Endothelial cell of umbilical vein (primary cell): ENCODE measurements around the gene PAX9.
A peak's percentile ranks its signal among the peaks of the same experiment; 100 is the strongest.

Experiments
- EZH2 ChIP-seq: IDR thresholded peaks from 2 replicates; pipeline ENCODE4 v1.6.1; 2012; ENCODE audit warnings: borderline replicate concordance, low read depth, mild to moderate bottlenecking, moderate library complexity, low read length, inconsistent platforms; ENCODE audit not compliant: severe bottlenecking
- MAX ChIP-seq: IDR thresholded peaks from 2 replicates; pipeline ENCODE4 v1.6.1; 2011; ENCODE audit not compliant: insufficient read depth, insufficient read length
- MYC ChIP-seq: IDR thresholded peaks from one replicate; pipeline ENCODE4 v1.6.1; 2011; ENCODE audit warnings: mild to moderate bottlenecking, low read depth, low read length
- TF ChIP-seq, protein P1 (sequence below), 2 donors: IDR thresholded peaks; 1 replicate in 1 of 2; 2 replicates in 1 of 2; pipeline ENCODE4 v1.5.1; 2011; ENCODE audit warnings: low read length in 2 of 2, mild to moderate bottlenecking in 2 of 2, moderate library complexity in 2 of 2, control low read depth in 1 of 2, inconsistent platforms in 1 of 2, low read depth in 1 of 2; ENCODE audit not compliant: insufficient read depth in 1 of 2; ENCODE audit errors: extremely low read depth in 1 of 2

GRCh38 chr14:36658123-36659009, 3.3 kb upstream of the PAX9 start:
- TF ChIP-seq, protein P1, sequence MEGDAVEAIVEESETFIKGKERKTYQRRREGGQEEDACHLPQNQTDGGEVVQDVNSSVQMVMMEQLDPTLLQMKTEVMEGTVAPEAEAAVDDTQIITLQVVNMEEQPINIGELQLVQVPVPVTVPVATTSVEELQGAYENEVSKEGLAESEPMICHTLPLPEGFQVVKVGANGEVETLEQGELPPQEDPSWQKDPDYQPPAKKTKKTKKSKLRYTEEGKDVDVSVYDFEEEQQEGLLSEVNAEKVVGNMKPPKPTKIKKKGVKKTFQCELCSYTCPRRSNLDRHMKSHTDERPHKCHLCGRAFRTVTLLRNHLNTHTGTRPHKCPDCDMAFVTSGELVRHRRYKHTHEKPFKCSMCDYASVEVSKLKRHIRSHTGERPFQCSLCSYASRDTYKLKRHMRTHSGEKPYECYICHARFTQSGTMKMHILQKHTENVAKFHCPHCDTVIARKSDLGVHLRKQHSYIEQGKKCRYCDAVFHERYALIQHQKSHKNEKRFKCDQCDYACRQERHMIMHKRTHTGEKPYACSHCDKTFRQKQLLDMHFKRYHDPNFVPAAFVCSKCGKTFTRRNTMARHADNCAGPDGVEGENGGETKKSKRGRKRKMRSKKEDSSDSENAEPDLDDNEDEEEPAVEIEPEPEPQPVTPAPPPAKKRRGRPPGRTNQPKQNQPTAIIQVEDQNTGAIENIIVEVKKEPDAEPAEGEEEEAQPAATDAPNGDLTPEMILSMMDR (IDR thresholded peaks at IDR 0.05; ENCODE audit: extremely low read depth in 1 of 2, insufficient read depth in 1 of 2, low read depth in 1 of 2, low read length in 2 of 2) = no peak
- TF ChIP-seq EZH2 = peak; percentile 88
- TF ChIP-seq MAX = no peak
- no peak for TF ChIP-seq MYC
